GM12801 (cell line): ENCODE measurements around the gene BICD1.

ENCODE experiments used
- CTCF ChIP-seq: IDR thresholded peaks from one replicate; pipeline ENCODE4 v1.5.1; 2011; ENCODE audit warnings: control low read depth; ENCODE audit not compliant: insufficient read length; ENCODE audit errors: extremely low read depth

The BICD1 gene

GRCh38 chr12:32260696-32261095 is 154.0 kb downstream of the BICD1 start:
- TF ChIP-seq CTCF, result no peak

- no peak for TF ChIP-seq CTCF
Observed at GRCh38 chr12:32261638-32262037, 155.0 kb downstream of the BICD1 start.

GRCh38 chr12:32264961-32265360 is 158.3 kb downstream of the BICD1 start:
- no peak for TF ChIP-seq CTCF

- TF ChIP-seq CTCF, result no peak
Observed at GRCh38 chr12:32265456-32265855, 158.8 kb downstream of the BICD1 start.

- TF ChIP-seq CTCF, result no peak
Observed at GRCh38 chr12:32265951-32266350, 159.3 kb downstream of the BICD1 start.

- TF ChIP-seq CTCF, result no peak
Observed at GRCh38 chr12:32266756-32267155, 160.1 kb downstream of the BICD1 start.

- TF ChIP-seq CTCF, result no peak
Observed at GRCh38 chr12:32270818-32271710, 164.4 kb downstream of the BICD1 start.

GRCh38 chr12:32272465-32272864 is 165.8 kb downstream of the BICD1 start:
- no peak for TF ChIP-seq CTCF
